ENCODE measurements around the gene MTM1. TPM values are rescaled to one million over a fixed set of nuclear protein-coding genes. Genes with fewer than 3 reads are reported as not detected.

Gene MTM1
- polyA plus RNA-seq, 3 donors, result 11.4 to 15.1 (median 12.7) TPM

DNA sequence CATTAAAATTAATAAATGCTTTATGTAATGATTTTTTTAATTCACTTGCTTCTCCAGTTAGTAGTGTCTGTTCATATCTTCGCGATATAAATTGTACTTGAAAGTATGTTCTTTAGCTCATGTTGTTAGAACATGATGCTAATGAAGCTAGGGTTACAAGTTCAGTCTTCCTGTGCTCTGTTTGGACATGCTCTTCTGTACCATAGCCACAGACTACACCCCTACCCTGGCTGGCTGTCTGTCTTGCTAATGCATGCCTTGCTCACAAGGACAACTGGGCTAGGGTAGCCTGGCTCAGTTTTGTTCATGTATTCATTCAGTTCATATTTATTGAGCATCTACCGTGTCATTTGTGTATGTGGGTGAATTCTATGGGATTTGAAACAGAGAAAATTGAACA lies 74.0 kb downstream of the MTM1 start:
- no peak for DNase-seq (ENCODE audit: extremely low read depth in 1 of 11, low read depth in 9 of 11, low spot score in 4 of 11)

DNA sequence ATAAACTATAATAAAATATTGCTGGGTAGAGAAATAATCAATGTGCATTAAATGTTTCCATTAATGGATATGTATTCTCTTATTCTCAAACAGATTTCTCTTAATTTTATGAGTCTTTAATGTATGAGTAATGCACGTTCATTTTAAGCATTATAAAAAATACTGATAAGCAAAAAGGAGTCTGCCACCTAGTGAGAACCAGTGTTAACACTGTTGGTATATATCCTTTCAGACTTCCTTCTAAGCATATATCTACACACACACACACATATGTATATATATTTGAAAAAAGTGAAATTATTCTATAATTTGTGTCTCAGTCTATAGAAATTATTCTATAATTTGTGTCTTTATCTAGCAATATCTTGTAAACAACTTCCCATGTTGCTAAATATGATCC lies 74.8 kb downstream of the MTM1 start:
- DNase-seq (ENCODE audit: extremely low read depth in 1 of 11, low read depth in 9 of 11, low spot score in 4 of 11), result no peak

DNA sequence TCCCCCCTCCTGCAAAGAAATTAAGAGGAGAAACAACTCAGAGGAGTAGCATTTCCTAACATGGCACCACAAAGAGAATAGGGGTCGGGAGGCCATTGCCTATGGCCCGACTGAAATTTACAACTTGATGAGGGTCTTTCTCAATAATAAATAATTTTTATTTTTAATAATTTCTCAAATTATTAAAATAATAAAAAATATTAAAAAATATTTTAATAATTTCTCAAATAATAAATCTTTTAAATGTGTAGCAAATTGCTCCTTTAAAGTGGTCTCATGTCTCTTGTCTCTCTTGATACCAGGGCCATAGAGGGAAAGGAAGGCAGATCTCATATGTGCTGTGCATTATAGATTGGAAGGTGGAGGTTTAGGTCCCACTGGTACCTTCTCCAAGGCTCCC lies 75.5 kb downstream of the MTM1 start:
- no peak for DNase-seq (ENCODE audit: extremely low read depth in 1 of 11, low read depth in 9 of 11, low spot score in 4 of 11)

DNA sequence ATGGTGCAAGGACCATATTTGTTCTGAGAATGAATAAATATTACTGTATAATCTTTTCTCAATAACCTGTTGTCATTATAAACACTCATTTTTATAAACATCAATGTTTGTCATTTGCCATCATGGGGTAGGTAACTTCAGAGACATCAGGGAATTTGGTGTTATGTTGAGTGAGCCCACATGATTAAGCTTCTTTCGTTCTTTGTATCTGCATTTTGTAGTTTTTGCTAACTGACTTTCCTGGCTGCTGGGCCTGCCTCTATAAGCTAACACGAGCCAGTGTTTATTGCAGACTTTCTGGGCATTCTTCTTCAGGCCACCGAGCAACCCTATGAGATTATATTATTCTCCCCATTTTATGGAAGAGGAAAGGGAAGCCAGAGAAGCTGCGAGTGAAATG lies 76.0 kb downstream of the MTM1 start:
- DNase-seq (ENCODE audit: extremely low read depth in 1 of 11, low read depth in 9 of 11, low spot score in 4 of 11), result no peak

DNA sequence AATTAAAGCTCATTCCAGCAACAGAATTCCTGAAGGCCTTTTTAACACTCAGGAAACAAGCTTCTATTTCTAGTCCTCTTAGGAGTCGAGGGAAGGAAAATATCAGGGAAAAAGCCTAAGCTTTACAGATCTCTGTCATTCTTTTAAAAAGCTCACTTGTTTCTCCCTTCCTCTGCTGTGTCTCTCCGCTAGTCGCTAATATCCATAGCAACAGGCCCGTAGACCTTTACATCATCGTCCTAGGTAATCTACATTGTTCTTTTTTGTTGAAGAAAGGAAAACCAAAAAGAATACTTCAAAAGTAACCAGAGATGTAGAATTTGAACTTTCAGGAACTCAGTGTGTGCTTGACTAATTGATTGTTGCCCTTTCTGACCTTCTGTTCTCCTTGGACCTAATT lies 78.9 kb downstream of the MTM1 start:
- no peak for DNase-seq (ENCODE audit: extremely low read depth in 1 of 11, low read depth in 9 of 11, low spot score in 4 of 11)

DNA sequence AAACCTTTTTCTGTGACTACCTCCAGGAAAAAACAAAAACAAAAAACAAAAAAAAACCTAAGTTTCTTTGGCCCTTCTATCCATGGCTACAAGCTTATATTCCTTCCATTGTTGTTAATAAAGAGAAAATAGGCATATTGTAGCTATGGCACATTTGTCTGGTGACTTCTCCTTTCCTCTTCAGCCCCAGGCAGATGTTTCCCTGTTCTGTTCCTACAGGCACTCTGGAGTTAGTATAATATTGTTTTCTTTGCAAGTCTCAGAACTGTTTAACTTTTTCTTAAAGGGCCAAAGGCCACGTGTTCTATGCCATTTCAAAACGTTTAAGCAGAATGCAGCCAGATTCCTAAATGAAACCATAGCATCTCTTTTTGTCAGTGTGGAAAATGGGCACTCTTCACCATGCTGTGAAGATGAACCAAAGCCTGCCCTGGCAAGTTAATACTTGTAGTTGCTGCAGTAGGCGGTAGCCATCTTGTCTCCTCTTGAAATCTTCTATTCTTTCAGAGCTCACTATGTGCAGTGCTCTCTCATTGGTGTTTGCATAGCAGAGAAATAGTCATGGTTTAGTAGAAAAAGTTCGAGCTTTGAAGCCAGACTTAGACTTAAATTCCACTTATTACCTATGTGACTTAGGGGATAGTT lies 80.0 kb downstream of the MTM1 start:
- no peak for DNase-seq (ENCODE audit: extremely low read depth in 1 of 11, low read depth in 9 of 11, low spot score in 4 of 11)

GRCh38 chrX:150649096-150649870 lies 80.9 kb downstream of the MTM1 start:
- peak in 1 of 11 donors; percentile 1 for DNase-seq (ENCODE audit: extremely low read depth in 1 of 11, low read depth in 9 of 11, low spot score in 4 of 11)

- no peak for DNase-seq (ENCODE audit: extremely low read depth in 1 of 11, low read depth in 9 of 11, low spot score in 4 of 11)
These were observed 83.5 kb downstream of the MTM1 start for GRCh38 chrX:150651906-150652305.

GRCh38 chrX:150655788-150656187 lies 87.4 kb downstream of the MTM1 start:
- DNase-seq (ENCODE audit: extremely low read depth in 1 of 11, low read depth in 9 of 11, low spot score in 4 of 11), result no peak

- DNase-seq (ENCODE audit: extremely low read depth in 1 of 11, low read depth in 9 of 11, low spot score in 4 of 11), result no peak
These were observed 94.7 kb downstream of the MTM1 start for GRCh38 chrX:150663073-150663472.

DNA sequence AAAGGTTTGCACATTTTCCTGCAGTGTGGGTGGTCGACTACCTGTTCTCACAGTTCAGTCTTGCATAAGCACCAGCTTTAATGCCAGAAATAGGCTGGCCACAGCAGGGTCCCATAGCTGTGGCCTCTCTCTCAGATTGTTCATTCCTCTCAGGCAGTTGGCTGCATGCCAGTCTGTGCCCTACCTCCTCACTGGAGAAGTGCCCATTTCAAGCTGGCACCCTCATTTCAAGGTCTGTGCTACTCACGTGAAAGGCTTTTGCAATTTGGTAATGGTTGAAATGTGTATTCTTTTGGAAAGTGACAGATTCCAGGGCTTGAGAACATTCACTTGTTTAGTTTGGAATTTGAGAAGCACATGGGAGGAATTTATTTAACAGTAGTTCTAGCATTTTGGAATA lies 95.9 kb downstream of the MTM1 start:
- DNase-seq (ENCODE audit: extremely low read depth in 1 of 11, low read depth in 9 of 11, low spot score in 4 of 11), result no peak

GRCh38 chrX:150676221-150676620 lies 107.8 kb downstream of the MTM1 start:
- no peak for DNase-seq (ENCODE audit: extremely low read depth in 1 of 11, low read depth in 9 of 11, low spot score in 4 of 11)

- DNase-seq (ENCODE audit: extremely low read depth in 1 of 11, low read depth in 9 of 11, low spot score in 4 of 11), result no peak
These were observed 112.6 kb downstream of the MTM1 start for GRCh38 chrX:150680974-150681373.

DNA sequence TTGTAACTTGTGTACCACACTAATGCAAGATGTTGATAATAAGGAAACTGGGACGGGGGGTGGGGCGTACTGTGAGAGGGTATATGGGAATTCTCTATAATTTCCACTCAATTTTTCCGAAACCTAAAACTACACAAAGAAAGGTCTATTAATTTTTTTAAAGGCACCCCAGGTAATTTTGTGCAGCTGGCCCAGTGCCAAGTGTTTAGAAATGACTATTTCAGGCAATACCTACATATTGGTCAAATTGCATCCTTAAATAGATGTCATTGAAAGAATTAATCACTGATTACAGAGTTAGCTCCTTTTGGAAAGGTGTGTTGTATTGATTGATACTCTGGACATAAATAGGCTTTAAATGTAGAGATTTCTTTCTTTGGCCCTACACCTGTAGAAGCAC lies 114.7 kb downstream of the MTM1 start:
- no peak for DNase-seq (ENCODE audit: extremely low read depth in 1 of 11, low read depth in 9 of 11, low spot score in 4 of 11)

DNA sequence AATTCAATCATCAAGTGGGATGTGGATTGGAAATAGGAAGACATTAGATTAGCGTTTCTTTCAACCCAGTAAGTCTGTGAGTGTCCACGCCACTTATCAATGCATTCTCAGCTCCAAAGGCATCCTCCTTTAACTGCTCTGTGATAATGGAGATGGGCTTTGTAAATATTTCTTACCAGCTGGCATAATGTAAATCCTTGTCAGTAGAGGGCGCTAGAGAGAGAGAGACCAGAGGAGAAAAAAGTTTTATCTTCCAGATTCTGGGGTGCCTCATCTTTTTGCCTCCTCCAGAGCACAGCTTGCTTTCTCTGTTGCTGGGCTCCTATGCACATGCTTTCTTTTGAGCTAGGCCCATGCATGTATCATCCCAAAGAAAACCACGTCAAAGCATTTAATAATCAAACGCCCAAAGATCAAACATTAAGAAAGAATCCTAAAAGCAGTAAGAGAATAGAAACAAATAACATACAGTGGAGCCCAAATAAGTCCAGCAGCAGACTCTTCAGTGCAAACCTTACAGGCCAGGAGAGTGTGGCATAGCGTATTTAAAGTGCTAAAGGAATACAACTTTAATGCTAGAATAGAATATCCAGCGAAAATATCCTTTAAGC lies 115.2 kb downstream of the MTM1 start:
- DNase-seq (ENCODE audit: extremely low read depth in 1 of 11, low read depth in 9 of 11, low spot score in 4 of 11), result no peak

DNA sequence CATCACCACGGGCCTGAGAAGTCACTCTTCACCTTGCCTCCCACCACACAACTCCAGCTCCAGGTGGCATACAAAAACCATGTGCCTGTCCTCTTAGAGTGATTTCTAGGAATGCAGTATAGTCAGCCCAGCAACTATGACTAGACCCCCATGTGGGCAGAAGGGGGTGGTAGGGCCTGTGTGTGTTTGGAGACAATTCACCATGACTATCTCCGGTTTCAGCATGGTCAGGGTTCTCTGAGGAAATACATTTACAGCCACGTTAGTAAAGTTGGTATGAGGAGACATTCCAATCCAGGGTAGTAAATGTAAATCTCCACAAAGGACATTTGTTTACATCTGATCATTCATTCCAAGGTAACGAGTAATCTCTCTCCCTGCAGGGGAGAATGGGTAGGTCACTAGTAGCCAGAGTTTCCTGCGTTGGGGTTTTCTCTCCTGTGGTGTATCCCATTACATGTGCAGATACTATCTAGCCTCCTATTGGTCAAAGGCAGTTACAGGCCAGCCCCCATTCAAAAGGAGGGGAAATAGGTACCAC lies 120.6 kb downstream of the MTM1 start:
- DNase-seq (ENCODE audit: extremely low read depth in 1 of 11, low read depth in 9 of 11, low spot score in 4 of 11), result no peak

GRCh38 chrX:150690126-150690525 lies 121.7 kb downstream of the MTM1 start:
- no peak for DNase-seq (ENCODE audit: extremely low read depth in 1 of 11, low read depth in 9 of 11, low spot score in 4 of 11)

DNA sequence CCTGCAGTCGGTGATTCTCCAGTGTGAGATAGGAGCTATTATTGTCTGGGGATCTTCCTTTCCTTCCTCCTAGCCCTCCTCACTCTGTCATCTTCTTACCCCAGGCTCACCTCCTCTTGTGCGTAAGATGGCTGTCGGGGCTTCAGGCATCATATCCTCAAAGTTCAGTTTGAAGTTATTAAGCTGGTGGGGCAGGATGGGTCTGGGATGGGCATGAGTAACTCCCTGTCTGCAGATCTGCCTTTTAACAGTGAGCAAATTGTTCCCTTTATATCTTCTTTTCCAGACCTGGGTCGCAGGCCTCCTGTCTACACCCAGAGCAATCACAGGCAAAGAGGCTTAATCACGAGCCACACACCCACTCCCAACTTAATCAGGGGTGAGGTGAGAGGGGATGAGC lies 123.9 kb downstream of the MTM1 start:
- DNase-seq (ENCODE audit: extremely low read depth in 1 of 11, low read depth in 9 of 11, low spot score in 4 of 11), result no peak

DNA sequence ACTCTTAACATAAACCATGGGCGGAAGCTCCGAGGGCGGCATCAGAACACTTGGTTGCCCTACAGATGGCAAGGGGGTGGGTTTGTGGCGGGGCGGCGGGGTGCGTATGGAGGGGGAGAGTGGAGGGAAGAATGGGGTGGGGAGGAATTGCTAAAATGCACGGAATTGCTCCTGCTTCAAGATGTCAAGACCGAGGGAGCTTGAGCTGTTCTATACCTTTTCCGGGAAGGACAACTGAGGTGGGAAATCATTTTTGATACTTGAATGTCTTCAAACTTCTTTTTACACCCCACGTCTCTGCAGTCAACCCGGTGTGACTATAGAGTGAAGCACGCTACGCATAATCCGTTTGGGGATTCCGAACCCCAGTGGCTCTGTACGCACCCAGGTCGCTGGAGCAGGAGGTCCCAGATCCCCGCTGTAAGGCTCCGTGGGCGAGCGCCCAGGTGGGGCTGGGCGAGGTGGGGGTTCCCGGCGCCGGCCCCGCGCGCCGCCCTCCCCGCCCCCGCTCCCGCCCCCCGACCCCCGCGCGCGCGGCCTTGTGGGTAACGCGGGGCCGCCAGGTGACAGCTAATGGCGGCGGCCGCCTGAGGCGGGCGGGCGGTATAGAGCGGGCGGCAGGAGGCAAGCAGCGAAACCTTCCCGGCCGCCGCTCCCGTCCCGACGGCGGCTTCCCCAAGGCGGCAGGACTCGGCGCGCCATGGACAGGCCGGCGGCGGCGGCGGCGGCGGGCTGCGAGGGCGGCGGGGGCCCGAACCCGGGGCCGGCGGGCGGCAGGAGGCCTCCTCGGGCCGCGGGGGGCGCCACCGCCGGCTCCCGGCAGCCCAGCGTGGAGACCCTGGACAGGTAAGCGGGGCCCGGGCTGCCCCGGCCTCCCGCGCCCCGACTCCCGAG lies 124.7 kb downstream of the MTM1 start, which contains the start of gene MTMR1:
Gene MTMR1, plus strand, starts transcription at position 566 of the 894 bp plus-strand sequence. Its CDS starts 135 bp downstream, at position 701.
- no peak for DNase-seq (ENCODE audit: extremely low read depth in 1 of 11, low read depth in 9 of 11, low spot score in 4 of 11)
